Stomach smooth muscle (tissue), 2 donors: ENCODE measurements around the gene NLRC3.
A peak's percentile ranks its signal among the peaks of the same experiment; 100 is the strongest.
"Not testable (repeated sequence)": the region's sequence is repeated elsewhere in the genome, so short reads cannot be mapped to it uniquely, and the experiment has no call there.

Experiments
- H3K27ac ChIP-seq: one replicate; pipeline ENCODE4 v1.7.0; 2013; ENCODE audit warnings: mild to moderate bottlenecking, low read length, inconsistent platforms
- H3K27me3 ChIP-seq, 2 donors: one replicate each; pipeline ENCODE4 v1.7.0; 2013; ENCODE audit warnings: low read length in 2 of 2; ENCODE audit not compliant: insufficient read depth in 2 of 2, control insufficient read depth in 1 of 2
- H3K36me3 ChIP-seq, 2 donors: one replicate each; pipeline ENCODE4 v1.7.0; 2013; ENCODE audit warnings: low read length in 2 of 2; ENCODE audit not compliant: control insufficient read depth in 2 of 2, insufficient read depth in 2 of 2
- H3K4me1 ChIP-seq: one replicate; pipeline ENCODE4 v1.7.0; 2013; ENCODE audit warnings: low read length; ENCODE audit not compliant: control insufficient read depth, insufficient read depth
- H3K4me3 ChIP-seq, 2 donors: one replicate each; pipeline ENCODE4 v1.7.0; 2013; ENCODE audit warnings: low read length in 2 of 2
- H3K9ac ChIP-seq, 2 donors: one replicate each; pipeline ENCODE4 v1.7.0; 2013; ENCODE audit warnings: low read length in 2 of 2, mild to moderate bottlenecking in 1 of 2
- H3K9me3 ChIP-seq, 2 donors: one replicate each; pipeline ENCODE4 v1.7.0; 2013; ENCODE audit warnings: low read length in 2 of 2; ENCODE audit not compliant: control insufficient read depth in 2 of 2
- donor health status: healthy.
- donor health status: Pancreatic carcinoma.

The NLRC3 gene

DNA sequence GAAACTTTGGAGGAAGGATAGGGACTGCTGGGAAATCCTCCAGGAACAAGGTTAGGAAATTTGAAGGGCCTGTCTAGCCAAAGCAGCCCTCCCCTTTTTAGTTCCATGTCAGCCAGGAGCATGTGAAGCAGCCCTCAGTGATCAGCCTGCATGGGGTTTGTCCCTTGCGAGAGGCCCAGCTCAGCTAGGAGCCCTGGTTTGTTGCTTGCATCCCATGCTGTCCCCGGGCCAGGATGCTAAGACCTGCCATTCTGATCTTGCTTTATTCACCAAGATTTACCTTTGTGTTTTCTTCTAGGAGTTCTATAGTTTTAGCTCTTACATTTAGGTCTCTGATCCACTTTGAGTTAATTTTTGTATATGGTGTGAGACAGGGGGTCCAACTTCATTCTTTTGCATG, 48.8 kb downstream of the NLRC3 start:
- H3K27me3 ChIP-seq = no peaks in the 10 kb centered on the region
- H3K27ac ChIP-seq = no peak overlapping the region
- H3K9me3 ChIP-seq = no peaks in the 10 kb centered on the region
- no peak overlapping the region for H3K9ac ChIP-seq
- H3K4me1 ChIP-seq = no peaks in the 10 kb centered on the region
- peaks cover 46% of the 10 kb centered on the region in 2 donors for H3K36me3 ChIP-seq
- no peak overlapping the region for H3K4me3 ChIP-seq

DNA sequence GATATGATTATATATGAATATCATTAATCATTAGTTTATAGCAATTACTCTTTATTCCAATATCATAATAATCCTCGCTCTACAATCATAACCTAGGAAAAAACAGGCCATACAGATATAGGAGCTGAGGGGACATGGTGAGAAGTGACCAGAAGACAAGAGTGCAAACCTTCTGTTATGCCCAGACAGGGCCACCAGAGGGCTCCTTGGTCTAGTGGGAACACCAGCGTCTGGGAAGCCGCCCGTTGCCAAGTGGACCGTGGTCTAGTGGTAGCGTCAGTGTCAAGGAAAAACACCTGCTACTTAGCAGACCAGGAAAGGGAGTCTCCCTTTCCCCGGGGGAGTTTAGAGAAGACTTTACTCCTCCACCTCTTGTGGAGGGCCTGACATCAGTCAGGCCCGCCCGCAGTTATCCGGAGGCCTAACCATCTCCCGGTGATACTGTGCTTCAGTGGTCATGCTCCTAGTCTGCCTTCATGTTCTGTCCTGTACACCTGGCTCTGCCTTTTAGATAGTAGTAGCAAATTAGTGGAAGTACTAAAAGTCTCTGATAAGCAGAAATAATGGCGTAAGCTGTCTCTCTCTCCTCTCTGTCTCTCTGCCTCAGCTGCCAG, 49.9 kb downstream of the NLRC3 start:
- peaks cover 35 to 42% of the 10 kb centered on the region in 2 donors for H3K36me3 ChIP-seq
- H3K9ac ChIP-seq, H3K27me3 ChIP-seq: not testable (repeated sequence)

DNA sequence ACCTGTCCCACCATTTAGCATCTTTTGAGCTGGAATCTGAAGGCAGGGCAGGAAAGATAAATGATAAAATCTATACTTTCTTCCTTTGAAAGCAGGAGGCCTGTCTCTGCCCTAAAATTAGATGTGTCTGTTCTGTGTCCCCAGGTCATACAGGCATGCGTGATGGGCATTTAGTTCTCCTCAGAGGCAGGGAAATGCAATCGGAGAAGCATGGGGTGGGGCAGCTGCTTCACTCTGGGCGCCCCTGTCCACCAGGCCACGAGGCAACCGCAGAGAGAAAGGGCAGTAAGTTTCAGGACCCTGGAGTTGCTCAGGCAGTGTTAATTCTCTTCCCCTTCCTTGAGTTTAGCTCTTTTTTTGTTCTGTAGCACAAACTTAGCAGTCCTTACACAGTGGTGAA, 51.3 kb downstream of the NLRC3 start:
- H3K27me3 ChIP-seq = no peaks in the 10 kb centered on the region
- peaks cover 1% of the 10 kb centered on the region for H3K4me1 ChIP-seq
- no peak overlapping the region for H3K27ac ChIP-seq
- no peak overlapping the region for H3K9ac ChIP-seq
- no peak overlapping the region for H3K4me3 ChIP-seq
- no peaks in the 10 kb centered on the region for H3K9me3 ChIP-seq
- H3K36me3 ChIP-seq = peaks cover 34 to 41% of the 10 kb centered on the region in 2 donors

More for the DNA sequence above, 49.9 kb downstream of the NLRC3 start:
- H3K4me3 ChIP-seq, H3K27ac ChIP-seq, H3K9me3 ChIP-seq, H3K4me1 ChIP-seq: not testable (repeated sequence)

DNA sequence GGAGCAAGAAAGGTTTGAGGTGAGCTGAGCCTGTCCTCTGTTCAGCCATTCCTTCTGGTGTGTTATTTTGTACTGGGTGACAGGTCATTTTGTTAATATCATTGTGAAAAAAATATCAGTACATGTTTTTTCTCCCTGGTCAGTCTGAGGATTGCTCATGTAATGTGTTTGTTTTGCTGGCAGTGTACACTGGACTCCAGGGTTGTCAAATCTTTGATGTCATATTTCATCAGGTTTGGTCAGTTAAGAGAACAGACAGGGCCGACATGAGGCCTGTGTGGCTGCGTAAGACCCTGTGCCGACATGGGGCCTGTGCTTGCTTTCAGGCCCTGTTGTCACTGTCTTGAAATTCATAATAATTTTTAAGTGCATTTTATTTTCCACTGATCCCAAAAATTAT, 53.9 kb downstream of the NLRC3 start:
- Histone ChIP-seq H3K9ac (no peak overlapping the region), H3K27ac (no peak overlapping the region), H3K27me3 (no peaks in the 10 kb centered on the region), H3K9me3 (no peaks in the 10 kb centered on the region), H3K4me1 (peaks cover 4% of the 10 kb centered on the region), H3K36me3 (peaks cover 39% of the 10 kb centered on the region in 2 donors), H3K4me3 (no peak overlapping the region)

DNA sequence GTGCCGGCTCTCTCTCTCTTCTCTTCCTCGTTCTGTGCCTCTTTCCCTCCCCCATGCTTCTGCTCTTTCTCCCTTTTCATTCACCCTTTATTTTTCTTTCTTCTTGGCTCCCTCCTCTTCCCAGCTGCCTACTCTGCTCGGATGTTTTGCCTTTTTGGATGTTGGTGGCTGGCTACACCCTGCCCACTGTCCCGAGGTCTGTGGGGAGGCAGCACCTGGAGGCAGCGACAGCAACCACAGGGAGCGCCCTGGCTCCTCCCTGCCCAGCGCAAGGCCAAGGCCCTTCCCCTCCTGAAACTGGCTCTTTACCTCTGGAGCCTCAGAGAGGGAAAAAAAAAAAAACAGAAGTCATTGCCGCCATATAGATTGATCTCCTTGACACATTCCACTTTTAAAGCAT, 56.4 kb downstream of the NLRC3 start:
- no peak overlapping the region for H3K4me3 ChIP-seq
- H3K9ac ChIP-seq = peak overlapping the region in 1 of 2 donors; percentile 6
- no peaks in the 10 kb centered on the region for H3K9me3 ChIP-seq
- H3K27me3 ChIP-seq = no peaks in the 10 kb centered on the region
- H3K4me1 ChIP-seq = peaks cover 4% of the 10 kb centered on the region
- peak overlapping the region; percentile 42 for H3K27ac ChIP-seq
- peaks cover 38 to 41% of the 10 kb centered on the region in 2 donors for H3K36me3 ChIP-seq

DNA sequence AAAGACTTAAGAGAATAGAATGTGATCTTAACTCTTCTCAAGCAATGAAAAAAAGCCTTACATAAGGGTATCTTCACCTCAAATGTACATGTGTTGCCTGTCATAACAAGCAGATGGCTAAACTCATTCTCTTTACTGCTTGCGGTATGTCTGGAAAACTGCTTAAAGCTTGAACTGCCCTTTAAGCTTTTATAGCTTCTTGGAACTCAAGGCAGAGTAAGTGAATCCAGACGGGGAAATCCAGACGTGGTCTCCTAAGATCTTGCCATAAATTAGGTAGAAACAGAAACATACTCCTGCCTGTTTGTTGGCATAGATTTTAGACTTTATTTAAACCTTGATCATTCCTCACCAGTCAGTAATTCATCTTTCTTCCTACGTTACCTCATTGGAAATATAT, 56.8 kb downstream of the NLRC3 start:
- Histone ChIP-seq H3K4me3 (no peak overlapping the region), H3K9ac (peak overlapping the region in 1 of 2 donors; percentile 6), H3K36me3 (peaks cover 37 to 42% of the 10 kb centered on the region in 2 donors), H3K4me1 (peaks cover 4% of the 10 kb centered on the region), H3K27me3 (no peaks in the 10 kb centered on the region), H3K27ac (peak overlapping the region; percentile 42), H3K9me3 (no peaks in the 10 kb centered on the region)

DNA sequence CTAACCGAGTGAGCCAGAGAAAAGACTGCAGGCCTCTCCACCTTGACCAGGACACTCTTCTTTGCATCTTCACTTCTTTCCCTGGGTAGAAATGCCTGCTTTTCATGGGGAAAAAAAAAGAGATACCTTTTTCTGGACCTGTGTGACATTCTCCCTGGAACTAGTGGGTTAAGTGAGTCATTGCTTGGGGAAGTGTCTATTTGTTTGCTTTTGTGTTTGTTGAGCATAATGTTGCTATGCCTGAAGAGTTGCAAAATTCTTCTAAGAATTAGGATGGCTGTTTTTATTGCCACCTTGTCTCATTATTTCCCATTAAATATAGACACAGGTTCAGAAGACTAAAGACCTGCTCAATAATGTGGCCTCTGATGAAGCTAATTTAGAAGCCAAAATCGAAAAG, 57.6 kb downstream of the NLRC3 start:
- Histone ChIP-seq H3K9ac (no peak overlapping the region), H3K27ac (no peak overlapping the region), H3K4me3 (no peak overlapping the region), H3K27me3 (no peaks in the 10 kb centered on the region), H3K9me3 (no peaks in the 10 kb centered on the region), H3K36me3 (peaks cover 36 to 41% of the 10 kb centered on the region in 2 donors), H3K4me1 (peaks cover 4% of the 10 kb centered on the region)

DNA sequence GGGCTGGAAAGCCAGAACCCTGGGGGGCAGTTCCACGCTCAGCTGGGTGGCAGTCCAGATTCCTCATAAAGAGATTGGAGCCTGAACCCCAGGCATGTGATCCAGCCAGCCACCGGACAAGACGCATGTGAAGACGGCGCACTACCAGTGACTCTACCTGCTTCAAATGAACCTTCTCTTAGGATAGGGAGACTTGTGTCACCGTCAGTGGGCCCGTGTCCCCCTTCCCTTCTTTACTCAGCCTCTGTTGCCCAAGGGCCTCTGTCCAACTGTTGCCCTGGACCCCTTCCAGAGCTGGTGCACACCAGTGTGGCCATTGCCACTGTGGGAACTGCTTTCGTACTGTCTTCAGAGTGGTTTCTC, 58.2 kb downstream of the NLRC3 start:
- H3K4me3 ChIP-seq = no peak overlapping the region
- H3K27me3 ChIP-seq = no peaks in the 10 kb centered on the region
- H3K4me1 ChIP-seq = peaks cover 4% of the 10 kb centered on the region
- no peak overlapping the region for H3K27ac ChIP-seq
- no peaks in the 10 kb centered on the region for H3K9me3 ChIP-seq
- H3K9ac ChIP-seq = no peak overlapping the region
- peaks cover 42 to 44% of the 10 kb centered on the region in 2 donors for H3K36me3 ChIP-seq

DNA sequence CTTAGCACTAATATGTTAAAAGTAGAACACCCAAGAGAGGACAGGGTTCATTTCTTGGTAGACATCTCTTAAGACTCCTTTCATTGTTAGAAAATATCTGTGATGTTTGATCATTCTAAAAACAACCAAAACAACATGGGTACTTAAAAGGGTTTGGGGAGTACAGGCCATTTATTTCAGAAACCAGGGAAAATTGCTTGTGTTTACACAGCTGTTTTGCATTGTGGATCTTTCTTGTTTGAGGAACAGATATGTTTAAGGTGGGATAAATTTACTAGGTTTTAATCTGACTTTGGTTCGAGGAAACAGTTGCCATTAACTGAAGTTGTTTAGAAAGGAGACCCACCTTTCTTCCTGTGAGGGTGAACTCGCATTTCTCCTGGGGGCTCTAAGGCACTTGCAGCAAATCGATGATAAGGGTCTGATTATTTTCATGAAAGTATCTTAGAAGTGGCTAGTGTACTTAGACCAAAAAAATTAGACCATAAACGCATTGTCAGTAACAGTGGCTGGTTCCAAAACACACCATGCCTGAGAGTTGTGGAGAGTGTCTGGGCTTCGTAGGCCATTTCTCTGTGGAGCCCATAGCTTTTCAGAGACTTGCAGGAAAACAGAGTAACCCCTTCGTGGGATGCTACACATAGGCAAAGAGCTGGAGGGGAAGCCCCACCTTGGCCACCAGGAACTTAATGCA, 58.8 kb downstream of the NLRC3 start:
- Histone ChIP-seq H3K4me3 (no peak overlapping the region), H3K27ac (no peak overlapping the region), H3K9me3 (no peaks in the 10 kb centered on the region), H3K4me1 (peaks cover 4% of the 10 kb centered on the region), H3K27me3 (no peaks in the 10 kb centered on the region), H3K9ac (no peak overlapping the region), H3K36me3 (peaks cover 40 to 44% of the 10 kb centered on the region in 2 donors)

DNA sequence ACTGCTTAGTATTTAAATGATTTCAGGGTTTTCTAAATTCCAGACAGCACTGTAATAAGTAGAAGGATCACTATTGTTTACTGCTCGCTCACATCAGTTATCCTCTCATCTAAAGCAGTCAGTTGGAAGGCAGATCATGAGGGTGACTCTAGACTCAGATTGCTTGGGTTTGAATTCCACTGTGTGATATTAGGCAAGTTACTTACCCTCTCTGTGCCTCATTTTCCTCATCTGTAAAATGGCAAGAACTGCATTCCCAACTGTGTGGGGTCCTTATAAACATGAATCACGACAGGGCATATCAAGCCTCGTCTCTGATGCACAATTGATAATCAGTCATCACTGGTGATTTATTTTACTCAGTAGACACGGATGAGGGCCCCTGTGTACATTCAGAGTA, 61.3 kb downstream of the NLRC3 start:
- H3K4me1 ChIP-seq = peaks cover 2% of the 10 kb centered on the region
- H3K4me3 ChIP-seq = no peak overlapping the region
- H3K27ac ChIP-seq = no peak overlapping the region
- no peaks in the 10 kb centered on the region for H3K27me3 ChIP-seq
- peaks cover 48 to 60% of the 10 kb centered on the region in 2 donors for H3K36me3 ChIP-seq
- no peaks in the 10 kb centered on the region for H3K9me3 ChIP-seq
- H3K9ac ChIP-seq = no peak overlapping the region

DNA sequence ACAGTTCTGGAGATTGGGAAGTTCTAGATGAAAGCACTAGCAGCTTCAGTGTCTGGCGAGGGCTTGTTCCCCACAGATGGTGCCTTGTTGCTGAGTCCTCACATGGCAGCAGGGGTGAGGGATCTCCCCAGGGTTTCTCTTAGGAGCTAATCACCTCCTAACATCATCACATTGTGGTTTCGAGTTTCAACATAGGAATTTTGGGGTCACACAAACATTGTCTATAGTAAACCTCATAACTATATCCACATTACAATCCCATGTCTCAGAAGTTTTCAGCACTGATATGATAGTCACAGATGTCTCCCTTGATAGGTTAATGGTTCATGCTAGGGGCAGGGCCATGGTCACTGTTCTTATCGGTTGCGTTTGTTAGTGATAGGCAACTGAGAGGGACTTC, 62.6 kb downstream of the NLRC3 start:
- H3K27ac ChIP-seq = no peak overlapping the region
- H3K9me3 ChIP-seq = no peaks in the 10 kb centered on the region
- peaks cover 53 to 63% of the 10 kb centered on the region in 2 donors for H3K36me3 ChIP-seq
- H3K27me3 ChIP-seq = no peaks in the 10 kb centered on the region
- H3K4me3 ChIP-seq = no peak overlapping the region
- no peaks in the 10 kb centered on the region for H3K4me1 ChIP-seq
- H3K9ac ChIP-seq = no peak overlapping the region
